ENCODE data around the gene GAK. TPM values are rescaled to one million over a fixed set of nuclear protein-coding genes. Genes with fewer than 3 reads are reported as not detected.

GAK gene
- total RNA-seq, 4 donors from 2014 or later: 230 to 882 (median 305) TPM

GRCh38 chr4:967113-968104 is 35.3 kb upstream of the GAK start:
- TF ChIP-seq POLR2A (IDR thresholded peaks at IDR 0.05): no peak
- no peak for TF ChIP-seq CTCF (IDR thresholded peaks at IDR 0.05)
- TF ChIP-seq POLR2AphosphoS5 (IDR thresholded peaks at IDR 0.05): no peak
- H3K27me3 ChIP-seq: no peaks in the 10 kb centered on the region
- intact Hi-C loops (cut with DNase I; ENCODE audit: low total_unique reads) (no loop called here), in situ Hi-C loops (cut with MboI; ENCODE audit: low pct_ligation_motif_present in 1 of 4, low pct_unique_long_range_greater_than_20kb in 1 of 4, low sequenced_read_pairs in 3 of 4) (no loop called here)
- H3K4me1 ChIP-seq: peaks cover 8 to 54% (median 31%) of the 10 kb centered on the region in 4 donors
- no peaks in the 10 kb centered on the region for H3K9me3 ChIP-seq
- H3K4me3 ChIP-seq: no peak overlapping the region
- WGBS, 2 donors (ENCODE audit: low coverage in 1 of 2): 72% methylated on average over 51 of the region's 76 CpGs; no CpG with 5 or more reads in 1 of the 2 donors
- H3K36me3 ChIP-seq: peaks cover 0 to 8% (median 0%) of the 10 kb centered on the region in 4 donors
- no peak for DNase-seq
- H3K27ac ChIP-seq: no peak overlapping the region

DNA sequence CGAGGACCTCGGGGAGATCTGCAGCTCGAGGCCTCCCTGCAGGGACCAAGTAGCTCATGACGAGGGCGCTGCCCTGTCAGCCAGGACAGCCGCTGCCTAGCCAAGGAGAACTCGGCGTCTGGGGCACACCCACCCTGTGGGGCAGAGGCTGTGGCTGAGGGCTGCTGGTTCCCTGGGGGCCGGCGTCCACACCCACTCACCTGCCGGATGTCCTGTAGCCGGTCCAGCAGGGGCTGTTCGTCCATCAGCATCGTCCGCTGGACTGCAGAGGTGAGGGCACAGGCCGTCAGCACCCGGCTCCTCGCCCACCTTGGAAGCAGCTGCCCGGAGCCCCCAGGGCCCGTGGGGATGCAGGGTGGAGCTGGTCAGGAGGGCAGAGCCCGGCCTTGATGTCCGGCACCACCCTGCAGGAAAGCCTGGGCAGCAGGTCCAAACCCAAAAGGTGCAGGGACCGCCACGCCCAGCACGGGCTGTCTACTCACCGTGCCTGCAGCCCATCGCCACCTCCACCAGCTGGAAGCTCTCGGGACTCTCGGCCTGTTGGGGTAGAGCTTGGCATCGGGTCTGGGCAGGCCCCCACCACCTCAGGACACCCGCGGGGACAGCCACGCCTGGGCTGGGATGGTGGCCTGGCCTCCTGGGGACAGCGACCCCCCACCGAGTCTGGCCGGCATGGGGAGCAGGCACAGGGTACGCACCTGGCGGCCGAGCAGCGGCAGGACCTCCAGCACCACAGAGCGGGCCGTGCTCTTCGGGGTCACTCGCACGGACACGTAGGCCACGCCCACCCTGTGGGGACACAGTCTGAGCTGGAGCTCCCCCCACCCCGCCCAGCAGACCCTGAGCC is 34.4 kb upstream of the GAK start:
- WGBS, 2 donors (ENCODE audit: low coverage in 1 of 2): 83% methylated on average over 32 of the region's 48 CpGs; no CpG with 5 or more reads in 1 of the 2 donors
- intact Hi-C loops (cut with DNase I; ENCODE audit: low total_unique reads) (no loop called here), in situ Hi-C loops (cut with MboI; ENCODE audit: low pct_ligation_motif_present in 1 of 4, low pct_unique_long_range_greater_than_20kb in 1 of 4, low sequenced_read_pairs in 3 of 4) (no loop called here)
- DNase-seq: no peak
- Histone ChIP-seq H3K9me3 (no peaks in the 10 kb centered on the region), H3K27ac (no peak overlapping the region), H3K4me1 (peaks cover 0 to 50% (median 29%) of the 10 kb centered on the region in 4 donors), H3K27me3 (no peaks in the 10 kb centered on the region), H3K4me3 (no peak overlapping the region), H3K36me3 (peaks cover 0 to 8% (median 0%) of the 10 kb centered on the region in 4 donors)
- TF ChIP-seq POLR2A (IDR thresholded peaks at IDR 0.05) (no peak), EP300 (IDR thresholded peaks at IDR 0.05; ENCODE audit: low read depth) (no peak), CTCF (IDR thresholded peaks at IDR 0.05) (no peak), POLR2AphosphoS5 (IDR thresholded peaks at IDR 0.05) (no peak)

DNA sequence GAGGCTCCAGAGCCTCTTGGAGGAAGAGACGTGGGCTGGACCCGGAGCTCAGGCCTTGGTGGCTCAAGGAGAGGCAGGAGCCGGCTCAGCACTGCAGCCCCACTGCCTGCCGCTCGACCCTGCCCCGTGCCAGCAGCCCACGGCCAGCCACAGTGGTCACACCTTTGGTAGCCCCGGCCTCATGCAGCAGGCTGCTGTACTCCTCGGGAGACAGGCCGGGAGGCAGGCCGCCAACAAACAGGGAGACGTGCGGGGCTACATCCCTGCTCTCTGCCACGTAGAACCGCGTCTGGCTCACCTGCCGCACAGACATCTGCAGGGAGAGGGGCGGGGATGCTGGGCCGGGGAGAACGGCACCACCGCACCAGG is 33.6 kb upstream of the GAK start:
- H3K27me3 ChIP-seq: no peaks in the 10 kb centered on the region
- no peaks in the 10 kb centered on the region for H3K9me3 ChIP-seq
- no peak overlapping the region for H3K4me3 ChIP-seq
- no peak for DNase-seq
- in situ Hi-C loops (cut with MboI; ENCODE audit: low pct_ligation_motif_present in 1 of 4, low pct_unique_long_range_greater_than_20kb in 1 of 4, low sequenced_read_pairs in 3 of 4): no loop called here
- H3K27ac ChIP-seq: no peak overlapping the region
- H3K4me1 ChIP-seq: peaks cover 0 to 50% (median 22%) of the 10 kb centered on the region in 4 donors
- 90% methylated on average over 21 of the region's 21 CpGs; no CpG with 5 or more reads in 1 of the 2 donors for WGBS, 2 donors (ENCODE audit: low coverage in 1 of 2)
- H3K36me3 ChIP-seq: peaks cover 0 to 8% (median 0%) of the 10 kb centered on the region in 4 donors
- TF ChIP-seq CTCF (IDR thresholded peaks at IDR 0.05) (no peak), POLR2AphosphoS5 (IDR thresholded peaks at IDR 0.05) (no peak), POLR2A (IDR thresholded peaks at IDR 0.05) (no peak), EP300 (IDR thresholded peaks at IDR 0.05; ENCODE audit: low read depth) (no peak)
- intact Hi-C loops (cut with DNase I; ENCODE audit: low total_unique reads): no loop called here

All from transverse colon (tissue), 4 donors.